GM18517 (cell line): ENCODE measurements around the gene KREMEN2.
"Not testable (repeated sequence)": the region's sequence is repeated elsewhere in the genome, so short reads cannot be mapped to it uniquely, and the experiment has no call there.

Experiments
- ATAC-seq: cut with Tn5 transposase; IDR thresholded peaks from one replicate; pipeline ENCODE4 v1.9.1; 2021; ENCODE audit warnings: mild to moderate bottlenecking, moderate library complexity; ENCODE audit not compliant: unreplicated experiment

Gene KREMEN2

GRCh38 chr16:2938206-2938605 lies 25.9 kb upstream of the KREMEN2 start:
- no peak for ATAC-seq

GRCh38 chr16:2939968-2940367 lies 24.1 kb upstream of the KREMEN2 start:
- no peak for ATAC-seq

GRCh38 chr16:2942045-2942444 lies 22.0 kb upstream of the KREMEN2 start:
- no peak for ATAC-seq

- ATAC-seq = not testable (repeated sequence)
Observed at GRCh38 chr16:2943716-2944115, 20.4 kb upstream of the KREMEN2 start.

GRCh38 chr16:2946649-2947048 lies 17.4 kb upstream of the KREMEN2 start:
- no peak for ATAC-seq

- ATAC-seq = no peak
Observed at GRCh38 chr16:2948807-2949704, 15.0 kb upstream of the KREMEN2 start.

GRCh38 chr16:2949705-2950352 lies 14.2 kb upstream of the KREMEN2 start:
- no peak for ATAC-seq

- no peak for ATAC-seq
Observed at GRCh38 chr16:2950353-2950724, 13.7 kb upstream of the KREMEN2 start.

- no peak for ATAC-seq
Observed at GRCh38 chr16:2950773-2951172, 13.3 kb upstream of the KREMEN2 start.

- no peak for ATAC-seq
Observed at GRCh38 chr16:2952679-2953078, 11.4 kb upstream of the KREMEN2 start.

- no peak for ATAC-seq
Observed at GRCh38 chr16:2953706-2954627, 10.1 kb upstream of the KREMEN2 start.

GRCh38 chr16:2954656-2955381 lies 9.3 kb upstream of the KREMEN2 start:
- no peak for ATAC-seq

- no peak for ATAC-seq
Observed at GRCh38 chr16:2955438-2955778, 8.7 kb upstream of the KREMEN2 start.

GRCh38 chr16:2955779-2956578 lies 8.1 kb upstream of the KREMEN2 start:
- no peak for ATAC-seq

- ATAC-seq = no peak
Observed at GRCh38 chr16:2956579-2956956, 7.5 kb upstream of the KREMEN2 start.

GRCh38 chr16:2959206-2959605 lies 4.9 kb upstream of the KREMEN2 start:
- no peak for ATAC-seq

- no peak for ATAC-seq
Observed at GRCh38 chr16:2960183-2961010, 3.7 kb upstream of the KREMEN2 start.

- no peak for ATAC-seq
Observed at GRCh38 chr16:2962334-2963073, 1.6 kb upstream of the KREMEN2 start.
